GM21529 (cell line): ENCODE data around the gene VGLL4.
"Not testable (repeated sequence)": the region's sequence is repeated elsewhere in the genome, so short reads cannot be mapped to it uniquely, and the experiment has no call there.

Experiments
- ATAC-seq: cut with Tn5 transposase; IDR thresholded peaks from one replicate; pipeline ENCODE4 v1.9.1; 2021; ENCODE audit not compliant: unreplicated experiment

The VGLL4 gene

GRCh38 chr3:11588755-11589154, 55.0 kb downstream of the VGLL4 start:
- no peak for ATAC-seq

GRCh38 chr3:11588338-11588737, 55.4 kb downstream of the VGLL4 start:
- ATAC-seq, result no peak

GRCh38 chr3:11587766-11588165, 55.9 kb downstream of the VGLL4 start:
- no peak for ATAC-seq

DNA sequence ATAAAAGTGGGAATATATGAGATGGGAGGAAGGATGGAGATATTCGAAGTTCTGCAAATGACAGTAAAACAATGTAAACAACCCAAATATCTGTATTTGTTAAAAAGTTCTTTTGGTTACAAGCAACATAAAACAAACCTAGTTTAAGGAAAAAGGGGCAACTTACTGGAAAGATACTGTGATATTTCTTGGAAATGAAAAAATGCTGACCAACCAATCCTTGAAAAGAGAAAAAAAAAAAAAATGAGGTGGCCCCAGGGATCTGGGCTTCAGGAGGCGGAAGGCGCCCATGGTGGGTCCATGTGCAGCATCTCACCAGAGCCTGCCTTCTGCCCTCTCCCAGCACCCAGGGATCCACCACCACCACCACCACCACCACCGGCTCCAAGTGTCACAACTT, 59.1 kb downstream of the VGLL4 start:
- no peak for ATAC-seq

GRCh38 chr3:11583638-11584046, 60.1 kb downstream of the VGLL4 start:
- no peak for ATAC-seq

GRCh38 chr3:11583235-11583634, 60.5 kb downstream of the VGLL4 start:
- ATAC-seq, result no peak

DNA sequence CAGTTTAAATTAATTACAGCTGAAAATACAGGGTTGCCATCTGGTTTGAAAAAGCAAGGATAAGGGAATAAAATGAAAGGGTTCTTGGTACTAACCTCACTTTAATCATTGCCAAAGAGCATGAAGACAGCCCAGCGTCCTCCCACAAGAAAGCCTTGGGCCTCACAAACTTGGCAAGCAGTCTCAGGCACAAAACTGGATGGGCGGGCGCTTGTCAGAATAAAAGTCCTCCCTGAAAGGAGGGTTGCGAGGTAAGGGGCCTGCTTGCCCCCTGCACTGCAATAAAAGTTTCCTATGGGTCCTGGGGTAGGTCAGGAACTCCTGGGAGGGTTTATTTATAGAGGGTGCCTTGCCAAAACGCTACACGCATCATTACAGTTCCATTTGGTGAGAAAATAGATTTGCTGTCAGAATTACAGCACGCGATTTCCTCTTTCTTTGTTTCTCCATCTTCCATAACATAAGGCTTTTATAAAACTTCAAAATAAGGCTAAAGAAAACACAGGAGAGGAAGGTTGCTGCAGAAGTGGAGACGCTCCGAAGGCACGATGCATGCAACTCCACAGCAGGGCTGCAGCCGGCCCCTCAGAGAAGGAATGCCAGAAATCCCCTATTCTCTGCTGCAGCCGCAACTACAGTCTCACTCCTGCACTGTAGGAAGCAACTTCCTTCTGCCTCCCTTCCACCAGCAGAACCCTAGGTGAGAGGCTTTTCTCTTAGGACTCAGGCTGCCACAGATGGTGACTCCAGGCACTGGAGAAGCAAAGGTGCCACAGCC, 61.3 kb downstream of the VGLL4 start:
- ATAC-seq, result no peak

DNA sequence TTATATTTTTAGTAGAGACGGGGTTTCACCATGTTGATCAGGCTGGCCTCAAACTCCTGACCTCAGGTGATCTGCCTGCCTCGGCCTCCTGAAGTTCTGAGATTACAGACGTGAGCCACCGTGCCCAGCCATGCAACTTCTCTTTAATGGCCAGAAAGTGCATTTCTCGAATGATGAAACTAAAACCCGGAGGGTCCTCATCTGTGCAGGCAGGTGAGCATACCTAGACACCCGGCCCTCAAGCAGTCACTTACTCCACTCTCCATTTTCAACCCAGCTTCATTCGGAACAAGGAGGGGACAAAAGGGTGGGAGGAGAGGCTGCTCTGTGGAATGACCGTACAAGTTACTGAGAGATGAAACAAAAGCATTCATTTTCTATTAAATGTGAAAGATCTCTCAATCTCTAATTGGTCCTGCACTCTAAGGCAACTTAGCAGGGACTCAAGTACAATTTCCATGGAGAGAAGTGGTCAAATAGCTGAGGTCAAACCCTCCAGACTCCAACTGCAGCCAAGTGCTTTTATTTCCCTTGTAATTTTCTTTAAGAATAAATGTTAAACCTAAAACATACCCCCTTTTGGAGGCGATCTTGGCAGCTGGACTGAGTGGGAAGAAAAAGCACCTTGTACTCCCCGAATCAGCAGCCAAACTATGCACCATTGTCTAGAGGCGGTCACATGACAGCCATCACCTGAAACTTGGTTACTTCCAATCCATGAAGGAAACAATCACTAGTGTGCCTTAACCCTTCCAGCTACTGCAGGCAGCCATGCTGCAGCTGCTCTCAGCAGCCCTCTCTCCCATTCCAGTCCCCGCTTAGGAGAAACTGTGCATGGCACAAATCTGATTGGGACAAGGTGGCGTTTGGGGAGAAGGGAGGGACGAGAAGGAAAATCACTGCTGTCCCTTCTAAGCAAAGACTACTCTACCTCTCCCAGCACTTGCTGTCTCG, 62.2 kb downstream of the VGLL4 start:
- ATAC-seq, result no peak

DNA sequence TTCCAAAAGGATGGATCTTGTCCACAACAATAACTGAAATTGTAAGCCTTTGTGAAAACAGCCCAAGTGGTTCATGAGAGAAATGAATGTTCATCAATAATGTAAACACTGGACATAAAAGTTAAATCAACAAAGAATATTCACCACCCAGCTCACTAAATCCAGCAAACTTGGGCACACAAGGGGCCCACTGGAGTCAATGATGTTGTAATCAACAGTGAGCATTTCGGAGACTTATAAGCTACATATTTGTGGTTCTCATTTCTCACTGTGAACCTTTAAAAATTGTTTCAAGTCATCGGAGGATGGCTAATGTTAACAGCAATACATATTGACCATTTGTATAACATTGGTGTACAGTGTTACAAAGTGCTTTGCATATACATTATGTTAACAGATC, 63.1 kb downstream of the VGLL4 start:
- ATAC-seq, result no peak

GRCh38 chr3:11578169-11578568, 65.5 kb downstream of the VGLL4 start:
- no peak for ATAC-seq

DNA sequence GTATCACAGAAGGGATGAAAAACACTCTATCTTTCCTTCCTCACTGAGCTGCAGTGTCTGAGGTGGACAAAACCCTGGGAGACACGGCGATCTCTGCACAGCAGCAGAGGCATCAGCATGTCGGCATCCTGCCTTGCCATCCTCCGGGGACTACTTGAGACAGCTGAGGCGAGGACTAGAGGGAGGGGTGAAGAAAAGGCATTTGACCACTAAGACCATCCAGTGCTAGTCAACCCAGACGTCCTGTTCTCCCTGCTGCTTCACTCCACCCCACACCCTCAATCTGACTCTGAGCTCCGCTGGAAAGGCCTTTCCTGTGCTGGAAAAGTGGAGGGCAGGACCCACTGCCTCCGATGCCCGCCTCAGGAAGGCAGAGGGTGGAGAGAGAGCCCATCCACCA, 67.3 kb downstream of the VGLL4 start:
- no peak for ATAC-seq

DNA sequence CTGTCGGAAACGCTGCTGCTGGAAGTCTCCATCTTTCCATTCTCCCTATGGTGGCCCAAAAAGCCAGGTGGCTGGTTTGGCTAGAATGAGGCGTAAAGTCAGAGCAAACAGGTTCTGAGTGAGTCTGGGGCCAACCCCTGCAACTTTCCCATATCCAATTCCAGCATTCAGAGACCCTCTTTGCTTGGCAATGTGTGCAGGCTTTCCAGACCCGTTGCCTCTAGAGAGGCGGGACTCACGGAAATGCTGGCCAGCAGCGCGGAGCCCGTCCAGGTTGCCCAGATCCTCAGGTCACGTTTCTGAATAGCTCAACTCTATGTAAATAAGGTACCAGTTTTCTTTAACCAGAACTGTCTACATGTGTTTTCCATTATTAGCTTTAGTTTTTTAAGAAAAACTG, 68.0 kb downstream of the VGLL4 start:
- no peak for ATAC-seq

GRCh38 chr3:11574981-11575669, 68.6 kb downstream of the VGLL4 start:
- ATAC-seq, result no peak

- not testable (repeated sequence) for ATAC-seq
Observed at GRCh38 chr3:11572660-11573059, 71.1 kb downstream of the VGLL4 start.

- ATAC-seq, result no peak
Observed at GRCh38 chr3:11570789-11571495, 72.8 kb downstream of the VGLL4 start.

- no peak for ATAC-seq
Observed at GRCh38 chr3:11570251-11570650, 73.5 kb downstream of the VGLL4 start.

DNA sequence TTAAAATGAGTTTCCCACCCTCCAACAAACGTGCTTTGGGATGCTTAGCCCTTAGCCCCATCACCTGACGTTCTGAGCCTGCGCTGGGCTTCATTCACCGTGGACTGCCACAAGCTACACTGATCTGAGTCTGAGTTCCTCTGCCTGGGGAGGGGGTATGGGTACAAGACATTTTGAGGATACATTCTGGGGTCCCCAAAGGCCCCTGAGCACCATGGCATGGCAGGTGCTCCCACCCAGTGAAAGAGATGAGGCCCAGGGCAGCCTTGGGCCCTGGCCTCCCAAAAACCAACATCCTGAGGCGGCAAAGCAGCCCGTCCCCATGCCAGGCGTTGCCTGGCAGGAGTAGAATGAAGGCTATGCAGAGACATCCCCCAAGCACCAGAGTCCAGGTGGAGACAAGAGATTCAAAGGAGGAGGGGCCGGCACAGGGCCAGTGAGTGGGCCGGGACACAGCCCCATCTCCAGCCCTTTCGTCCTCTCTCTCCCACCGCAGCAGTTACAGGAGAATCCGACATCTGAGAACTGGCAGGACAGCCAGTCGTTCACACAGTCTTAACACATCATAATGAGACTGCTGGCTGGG, 74.5 kb downstream of the VGLL4 start:
- ATAC-seq, result no peak

DNA sequence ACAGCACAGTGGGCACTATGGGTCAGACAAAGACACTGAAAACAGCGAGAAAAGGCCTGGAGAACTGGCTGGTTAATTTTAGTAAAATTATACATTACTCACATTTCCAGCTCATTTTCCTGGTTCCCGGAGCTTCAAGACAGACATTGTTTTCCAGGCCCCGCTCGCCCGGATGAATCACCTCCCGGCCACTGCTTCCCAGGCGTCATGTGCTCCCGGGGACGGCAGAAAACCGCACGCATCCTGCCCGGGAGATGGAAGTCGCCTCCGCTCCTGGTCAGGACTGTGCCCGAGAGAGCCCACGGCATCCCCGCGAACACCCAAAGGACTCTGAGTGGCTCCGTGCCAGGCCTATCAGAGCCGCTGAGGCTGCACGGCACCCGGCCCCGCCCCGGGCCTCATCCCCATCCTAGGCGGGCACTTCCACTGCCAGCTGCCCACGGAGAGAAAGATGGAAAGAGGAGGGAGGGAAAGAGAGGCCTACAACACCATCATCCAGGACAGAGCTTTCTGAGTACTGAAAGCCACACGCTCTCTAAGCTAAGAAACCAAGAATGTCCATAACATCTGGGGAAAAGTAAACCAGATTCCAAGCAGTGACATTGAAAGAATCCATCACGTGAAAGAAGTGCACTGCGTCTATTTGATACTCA, 75.1 kb downstream of the VGLL4 start:
- no peak for ATAC-seq

DNA sequence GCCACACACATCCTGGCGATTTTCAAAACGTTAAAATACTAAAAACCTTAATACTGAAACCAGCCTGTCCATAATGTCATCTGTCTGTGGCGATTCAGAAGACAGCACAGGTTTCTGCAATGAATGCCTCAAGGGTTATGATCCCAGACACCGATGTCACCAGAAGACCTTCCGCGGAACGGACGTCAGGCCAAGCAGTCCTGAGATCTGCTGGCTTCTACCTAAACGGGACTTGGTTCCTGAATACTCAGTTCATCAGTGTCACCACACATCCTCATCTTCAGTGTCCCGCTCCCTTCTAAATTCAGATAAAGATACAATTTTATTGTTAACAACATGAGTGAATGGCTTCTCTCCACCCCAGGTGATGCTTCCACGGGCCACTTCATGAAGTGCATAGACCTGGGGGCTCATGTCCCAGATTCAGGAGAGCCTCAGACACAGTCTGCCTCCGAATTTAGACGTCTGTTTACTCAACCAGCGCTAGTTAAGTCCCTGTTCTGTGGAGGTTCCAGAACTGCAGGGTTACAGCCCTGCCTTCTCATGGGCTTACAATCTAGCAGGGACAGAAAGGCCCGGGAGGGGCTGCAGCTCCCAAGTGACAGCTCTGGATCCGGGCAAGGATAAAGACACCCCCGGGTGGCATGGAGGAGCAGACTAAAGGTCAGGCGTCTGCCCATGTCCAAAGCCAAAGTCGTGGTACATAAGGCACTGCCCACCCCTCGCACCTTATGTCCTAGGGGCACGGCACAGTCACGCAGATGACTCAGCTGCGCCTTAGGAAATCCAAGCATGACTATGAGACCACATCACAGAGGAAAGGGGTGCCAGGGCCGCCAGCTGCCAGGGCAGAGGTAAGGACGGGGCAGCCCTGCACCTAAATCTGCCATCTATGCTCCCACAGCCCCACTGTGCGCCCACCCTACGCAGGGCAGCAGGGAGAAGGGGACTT, 75.9 kb downstream of the VGLL4 start:
- ATAC-seq, result no peak
